Right renal pelvis (tissue), 4 donors: Measurements from ENCODE around the gene DACT3. TPM values are rescaled to one million over a fixed set of nuclear protein-coding genes. Genes with fewer than 3 reads are reported as not detected.

Experiments
- DNase-seq, 4 donors: peaks; one replicate each; pipeline ENCODE4 v3.0.0-alpha.2; 2013; ENCODE audit warnings: low read depth in 4 of 4, low spot score in 3 of 4, missing footprints in 1 of 4
- polyA plus RNA-seq, 4 donors: library from polyadenylated mRNA; unstranded; fragments of 120-200 nt; gene quantifications; one replicate each; pipeline ENCODE4 v1.2.1, GENCODE V29; 2013; ENCODE audit not compliant: insufficient read length in 4 of 4

The DACT3 gene
- polyA plus RNA-seq: 10 to 100 TPM; 24.2 to 29.1 (median 27.5) TPM

GRCh38 chr19:46661020-46661731, at the start of gene DACT3:
Gene DACT3, minus strand, starts transcription at chr19:46661182. Its CDS starts 118 bp downstream, at chr19:46661064.
- DNase-seq: peak; percentile 98 to 100 (median 99)

GRCh38 chr19:46710687-46711086, 49.7 kb upstream of the DACT3 start:
- no peak for DNase-seq

GRCh38 chr19:46704379-46705076, 43.5 kb upstream of the DACT3 start:
- DNase-seq: no peak

- no peak for DNase-seq
Observed at GRCh38 chr19:46700704-46701103, 39.7 kb upstream of the DACT3 start.

GRCh38 chr19:46698395-46699321, 37.7 kb upstream of the DACT3 start:
- DNase-seq: no peak

GRCh38 chr19:46697204-46697960, 36.4 kb upstream of the DACT3 start:
- DNase-seq: peak in 3 of 4 donors; percentile 66 to 72 (median 70)

- no peak for DNase-seq
Observed at GRCh38 chr19:46696866-46697203, 35.9 kb upstream of the DACT3 start.

- DNase-seq: no peak
Observed at GRCh38 chr19:46696052-46696451, 35.1 kb upstream of the DACT3 start.

GRCh38 chr19:46693760-46694159, 32.8 kb upstream of the DACT3 start:
- no peak for DNase-seq

GRCh38 chr19:46692918-46693722, 32.1 kb upstream of the DACT3 start:
- no peak for DNase-seq

GRCh38 chr19:46691948-46692347, 31.0 kb upstream of the DACT3 start:
- no peak for DNase-seq

GRCh38 chr19:46691104-46691503, 30.1 kb upstream of the DACT3 start:
- DNase-seq: no peak

GRCh38 chr19:46689358-46689757, 28.4 kb upstream of the DACT3 start:
- DNase-seq: no peak

- no peak for DNase-seq
Observed at GRCh38 chr19:46687438-46688145, 26.6 kb upstream of the DACT3 start.

GRCh38 chr19:46685189-46685588, 24.2 kb upstream of the DACT3 start:
- DNase-seq: no peak

GRCh38 chr19:46678110-46678732, 17.2 kb upstream of the DACT3 start:
- DNase-seq: no peak

- DNase-seq: no peak
Observed at GRCh38 chr19:46674416-46675178, 13.6 kb upstream of the DACT3 start.

- DNase-seq: no peak
Observed at GRCh38 chr19:46670813-46671212, 9.8 kb upstream of the DACT3 start.
